Measurements from ENCODE around the gene CDK5R2. TPM values are rescaled to one million over a fixed set of nuclear protein-coding genes. Genes with fewer than 3 reads are reported as not detected.

Gene CDK5R2
- total RNA-seq, 1 experiment from 2014 or later: 0.03 TPM

GRCh38 chr2:219002395-219003266 is 43.2 kb downstream of the CDK5R2 start:
- no peak for DNase-seq (ENCODE audit: low spot score)

- no peak for DNase-seq (ENCODE audit: low spot score)
Observed at GRCh38 chr2:219003267-219003634, 43.8 kb downstream of the CDK5R2 start.

- DNase-seq (ENCODE audit: low spot score): no peak
Observed at GRCh38 chr2:219003979-219004378, 44.5 kb downstream of the CDK5R2 start.

GRCh38 chr2:219009294-219009693 is 49.8 kb downstream of the CDK5R2 start:
- DNase-seq (ENCODE audit: low spot score): no peak

- peak; percentile 24 for DNase-seq (ENCODE audit: low spot score)
Observed at GRCh38 chr2:219010162-219010756, 50.8 kb downstream of the CDK5R2 start.

- no peak for DNase-seq (ENCODE audit: low spot score)
Observed at GRCh38 chr2:219010873-219011272, 51.4 kb downstream of the CDK5R2 start.

Other genes starting within 250 kb of the CDK5R2 start
- gene TTLL4, start 248.8 kb upstream of the CDK5R2 start, total RNA-seq (2014; rRNA removed; shearing (Covaris generic)): 11.0 and 12.4 TPM in 2 replicates
- 0.07 TPM in 1 of 2 replicates, not detected in the other for gene CYP27A1, start 177.5 kb upstream of the CDK5R2 start, total RNA-seq (2014; rRNA removed; shearing (Covaris generic))
- gene PRKAG3, start 127.9 kb upstream of the CDK5R2 start, total RNA-seq (2014; rRNA removed; shearing (Covaris generic)): not detected in 2 replicates
- 0.24 TPM in 1 of 2 replicates, not detected in the other for gene WNT6, start 99.9 kb upstream of the CDK5R2 start, total RNA-seq (2014; rRNA removed; shearing (Covaris generic))
- 0.36 and 1.5 TPM in 2 replicates for gene WNT10A, start 78.8 kb upstream of the CDK5R2 start, total RNA-seq (2014; rRNA removed; shearing (Covaris generic))
- gene FEV, start 25.5 kb downstream of the CDK5R2 start, total RNA-seq (2014; rRNA removed; shearing (Covaris generic)): not detected in 2 replicates
- not detected in 2 replicates for gene CRYBA2, start 33.8 kb downstream of the CDK5R2 start, total RNA-seq (2014; rRNA removed; shearing (Covaris generic))
- 0.26 and 0.55 TPM in 2 replicates for gene CFAP65, start 81.8 kb downstream of the CDK5R2 start, total RNA-seq (2014; rRNA removed; shearing (Covaris generic))
- gene IHH, start 101.3 kb downstream of the CDK5R2 start, total RNA-seq (2014; rRNA removed; shearing (Covaris generic)): 0.03 TPM in 1 of 2 replicates, not detected in the other
- 20.9 and 22.2 TPM in 2 replicates for gene NHEJ1, start 201.1 kb downstream of the CDK5R2 start, total RNA-seq (2014; rRNA removed; shearing (Covaris generic))
- 0.19 and 0.67 TPM in 2 replicates for gene SLC23A3, start 210.4 kb downstream of the CDK5R2 start, total RNA-seq (2014; rRNA removed; shearing (Covaris generic))
- 36.7 and 43.8 TPM in 2 replicates for gene CNPPD1, start 217.3 kb downstream of the CDK5R2 start, total RNA-seq (2014; rRNA removed; shearing (Covaris generic))
- gene RETREG2, start 218.6 kb downstream of the CDK5R2 start, total RNA-seq (2014; rRNA removed; shearing (Covaris generic)): 120 and 125 TPM in 2 replicates
- 44.1 and 57.6 TPM in 2 replicates for gene ZFAND2B, start 247.1 kb downstream of the CDK5R2 start, total RNA-seq (2014; rRNA removed; shearing (Covaris generic))